Measurements from ENCODE around the gene MOV10L1.

Gene MOV10L1

GRCh38 chr22:50074551-50075530 lies 15.0 kb upstream of the MOV10L1 start:
- H3K9me3 ChIP-seq: no peaks in the 10 kb centered on the region
- no peak for TF ChIP-seq CTCF (IDR thresholded peaks at IDR 0.05; ENCODE audit: low read depth, low read length)
- no peaks in the 10 kb centered on the region for H3K27me3 ChIP-seq
- no peak overlapping the region for H3K4me3 ChIP-seq (ENCODE audit: low read depth, low read length)
- no peaks in the 10 kb centered on the region for H3K36me3 ChIP-seq
- DNase-seq: no peak
- H3K4me1 ChIP-seq: no peaks in the 10 kb centered on the region

- no peaks in the 10 kb centered on the region for H3K9me3 ChIP-seq
- H3K4me1 ChIP-seq: no peaks in the 10 kb centered on the region
- no peak for TF ChIP-seq CTCF (IDR thresholded peaks at IDR 0.05; ENCODE audit: low read depth, low read length)
- DNase-seq: no peak
- no peaks in the 10 kb centered on the region for H3K27me3 ChIP-seq
- H3K36me3 ChIP-seq: no peaks in the 10 kb centered on the region
- no peak overlapping the region for H3K4me3 ChIP-seq (ENCODE audit: low read depth, low read length)
Measured at GRCh38 chr22:50076646-50077535, 12.9 kb upstream of the MOV10L1 start.

- Histone ChIP-seq H3K4me1 (no peaks in the 10 kb centered on the region), H3K4me3 (ENCODE audit: low read depth, low read length) (no peak overlapping the region), H3K9me3 (no peaks in the 10 kb centered on the region), H3K27me3 (no peaks in the 10 kb centered on the region), H3K36me3 (no peaks in the 10 kb centered on the region)
- DNase-seq: no peak
- no peak for TF ChIP-seq CTCF (IDR thresholded peaks at IDR 0.05; ENCODE audit: low read depth, low read length)
Measured at GRCh38 chr22:50078246-50078645, 11.6 kb upstream of the MOV10L1 start.

GRCh38 chr22:50078761-50079160 lies 11.0 kb upstream of the MOV10L1 start:
- Histone ChIP-seq H3K4me3 (ENCODE audit: low read depth, low read length) (no peak overlapping the region), H3K36me3 (no peaks in the 10 kb centered on the region), H3K27me3 (no peaks in the 10 kb centered on the region), H3K4me1 (no peaks in the 10 kb centered on the region), H3K9me3 (no peaks in the 10 kb centered on the region)
- no peak for DNase-seq
- no peak for TF ChIP-seq CTCF (IDR thresholded peaks at IDR 0.05; ENCODE audit: low read depth, low read length)

- no peak for TF ChIP-seq CTCF (IDR thresholded peaks at IDR 0.05; ENCODE audit: low read depth, low read length)
- H3K9me3 ChIP-seq: no peaks in the 10 kb centered on the region
- no peaks in the 10 kb centered on the region for H3K4me1 ChIP-seq
- H3K36me3 ChIP-seq: no peaks in the 10 kb centered on the region
- H3K27me3 ChIP-seq: no peaks in the 10 kb centered on the region
- no peak overlapping the region for H3K4me3 ChIP-seq (ENCODE audit: low read depth, low read length)
- DNase-seq: no peak
Measured at GRCh38 chr22:50080077-50080465, 9.7 kb upstream of the MOV10L1 start.
